Measurements from ENCODE around the gene SCLY.
"Not testable (repeated sequence)": the region's sequence is repeated elsewhere in the genome, so short reads cannot be mapped to it uniquely, and the experiment has no call there.

Gene SCLY

DNA sequence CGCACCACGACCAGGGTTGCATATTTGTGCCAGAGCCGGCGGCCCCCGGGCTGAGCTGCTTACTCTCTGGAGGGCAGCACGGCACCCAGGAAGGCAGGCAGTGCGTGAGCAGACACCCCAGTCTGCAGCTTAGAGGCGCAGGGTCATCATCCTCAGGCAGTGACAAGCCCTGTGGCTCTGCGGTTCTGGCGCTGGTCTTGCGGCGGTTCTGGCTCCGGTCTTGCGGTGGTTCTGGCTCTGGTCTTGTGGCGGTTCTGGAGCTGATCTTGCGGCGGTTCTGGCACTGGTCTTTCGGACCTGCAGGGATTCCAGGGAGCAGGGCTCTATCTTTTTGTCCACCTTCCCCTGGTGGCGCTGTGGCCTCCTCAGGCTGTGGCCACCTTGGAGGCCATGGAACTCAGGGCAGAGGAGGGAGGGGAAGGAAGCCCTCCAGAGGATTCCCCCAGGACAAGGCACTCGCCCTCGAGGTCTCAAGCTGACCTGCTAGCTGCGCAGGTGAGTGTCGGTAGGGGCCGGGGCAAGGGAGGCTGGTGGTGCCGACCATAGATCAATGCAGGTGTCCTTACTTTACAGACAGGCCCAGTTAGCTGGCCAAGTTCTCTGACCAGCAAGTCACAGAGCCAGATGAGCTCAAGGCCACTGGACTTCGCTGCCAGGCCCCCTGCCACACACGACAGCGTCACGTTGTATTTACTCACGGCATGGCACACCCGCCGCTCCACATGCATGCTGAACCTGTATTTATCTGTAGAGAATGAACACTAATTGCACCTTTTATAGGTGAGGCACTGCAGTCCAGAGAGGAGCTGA is 54.3 kb downstream of the SCLY start:
- no peak for DNase-seq

DNA sequence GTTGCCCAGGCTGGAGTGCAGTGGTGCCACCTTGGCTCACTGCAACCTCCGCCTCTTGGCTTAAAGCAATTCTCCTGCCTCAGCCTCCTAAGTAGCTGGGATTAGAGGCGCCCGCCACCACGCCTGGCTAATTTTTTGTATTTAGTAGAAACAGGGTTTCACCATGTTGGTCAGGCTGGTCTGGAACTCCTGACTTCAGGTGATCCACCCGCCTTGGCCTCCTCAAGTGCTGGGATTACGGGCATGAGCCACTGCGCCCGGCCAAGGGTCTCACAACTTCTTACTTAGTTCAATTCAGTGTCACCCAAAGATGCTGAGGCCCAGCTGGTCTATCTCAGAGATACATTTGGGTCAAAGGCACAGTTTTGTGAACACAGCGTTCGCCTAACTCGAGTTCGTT is 54.9 kb downstream of the SCLY start:
- not testable (repeated sequence) for DNase-seq

DNA sequence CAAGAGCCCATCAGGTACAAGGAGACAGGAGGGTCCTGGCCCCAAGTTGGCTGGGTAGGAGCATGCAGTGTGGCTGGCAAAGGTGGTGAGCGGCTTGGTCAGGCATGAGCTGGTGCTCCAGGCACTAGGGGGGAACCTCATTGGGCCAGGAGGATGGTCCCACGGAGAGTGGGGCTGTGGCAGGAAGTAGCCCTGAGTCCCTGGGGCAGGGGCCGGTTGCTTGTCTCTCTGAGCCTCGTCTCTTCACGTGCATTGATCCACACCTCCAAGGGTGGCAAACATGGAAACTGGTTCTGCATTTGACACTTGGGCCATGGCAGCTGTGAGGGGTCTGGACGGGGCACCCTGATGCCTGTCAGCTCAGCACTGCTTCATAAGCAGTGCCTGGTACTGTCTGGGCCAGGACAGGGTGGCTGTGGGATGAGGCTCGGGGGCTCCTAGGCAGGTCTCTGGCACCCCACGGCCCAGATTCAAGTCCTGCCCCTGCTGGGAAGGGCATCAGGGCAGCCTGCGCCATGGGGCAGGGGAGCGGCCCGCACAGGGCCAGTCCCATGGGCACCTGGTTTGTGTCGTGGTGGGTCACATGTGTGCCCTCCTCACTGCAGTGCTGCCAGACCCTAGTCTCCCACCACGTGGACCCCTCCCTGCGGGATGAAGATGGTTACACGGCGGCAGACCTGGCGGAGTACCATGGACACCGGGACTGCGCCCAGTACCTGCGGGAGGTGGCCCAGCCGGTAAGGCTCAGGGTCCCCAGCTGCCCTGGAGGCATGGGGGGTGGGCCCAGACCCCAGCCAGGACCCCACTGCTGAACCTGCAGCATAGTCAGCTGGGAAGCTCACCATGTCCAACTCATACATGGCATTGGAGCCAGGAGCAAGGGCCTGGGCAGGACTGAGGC is 55.7 kb downstream of the SCLY start:
- no peak for DNase-seq

DNA sequence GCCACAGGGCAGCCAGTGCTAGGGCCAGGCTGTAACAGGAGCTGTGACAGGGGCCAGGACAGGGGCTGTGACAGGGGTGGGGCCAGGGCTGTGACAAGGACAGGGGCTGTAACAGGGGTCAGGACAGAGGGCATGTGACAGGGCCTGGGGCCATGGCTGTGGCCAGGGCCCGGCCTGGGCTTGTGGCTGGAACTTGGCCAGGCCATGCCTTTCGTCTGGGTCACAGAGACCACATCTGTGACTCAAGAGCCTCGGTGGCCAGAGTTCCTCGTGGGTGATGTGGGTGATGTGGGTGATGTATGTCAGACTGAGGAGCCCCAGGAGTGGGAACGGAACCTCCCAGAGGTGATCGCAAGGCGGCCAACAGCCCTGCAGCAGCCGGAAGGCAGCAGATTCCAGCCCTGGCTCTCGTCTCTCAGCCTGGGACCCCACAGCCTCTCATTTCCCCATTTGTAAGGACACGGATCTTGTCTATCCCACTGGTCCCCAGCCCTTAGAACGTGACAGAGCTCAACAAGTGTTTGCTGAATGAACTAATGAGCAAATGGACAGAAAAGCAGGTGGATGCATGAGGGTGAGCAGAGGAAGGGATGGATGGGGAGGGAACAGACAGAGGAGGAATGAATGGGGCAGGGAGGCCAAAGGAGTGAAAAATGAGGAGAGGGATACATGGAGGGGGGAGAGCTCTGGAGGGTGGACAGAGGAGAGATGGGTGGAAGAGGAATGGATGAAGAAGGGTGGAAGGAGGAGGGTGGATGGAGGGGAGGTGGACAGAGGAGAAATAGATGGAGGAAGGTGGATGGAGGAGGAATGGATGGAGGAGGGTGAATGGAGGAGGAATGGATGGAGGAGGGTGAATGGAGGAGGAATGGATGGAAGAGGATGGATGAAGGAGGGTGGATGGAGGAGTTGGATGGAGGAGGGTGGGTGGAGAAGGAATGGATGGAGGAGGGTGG is 56.7 kb downstream of the SCLY start:
- no peak for DNase-seq

DNA sequence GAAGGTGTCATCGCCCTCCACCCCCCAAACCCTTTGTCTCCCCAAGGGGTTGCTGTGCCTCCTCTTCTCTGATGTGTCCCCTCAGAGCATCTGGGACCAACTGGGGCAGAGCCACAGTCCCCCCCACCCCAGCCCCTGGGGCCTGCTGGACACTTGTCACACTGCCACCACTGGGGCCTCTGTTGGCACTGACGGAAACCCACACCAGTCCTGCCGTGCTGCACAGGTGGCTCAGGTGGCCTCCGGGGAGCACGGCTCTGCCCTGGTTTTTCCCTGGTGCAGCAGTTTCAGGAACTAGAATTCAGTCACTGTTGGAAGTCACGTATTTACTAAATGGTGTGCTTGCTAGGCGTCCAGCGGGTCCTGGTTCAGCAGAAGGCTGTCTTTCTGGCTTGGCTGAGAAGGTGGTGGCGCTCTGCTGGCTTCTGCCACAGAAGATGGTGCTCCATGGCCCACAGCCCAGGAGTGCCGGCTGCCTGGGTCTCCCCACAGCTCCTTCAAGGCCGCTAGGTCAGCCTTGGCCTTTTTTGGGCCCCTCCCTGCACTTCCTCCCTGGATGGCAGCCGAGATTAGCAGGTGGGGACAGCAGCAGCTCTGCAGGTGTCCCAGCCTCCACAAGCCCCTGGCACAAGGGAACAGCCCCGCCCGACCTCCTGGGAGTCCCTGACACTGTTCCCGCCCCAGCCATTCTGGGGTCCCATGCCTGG is 59.1 kb downstream of the SCLY start:
- no peak for DNase-seq

DNA sequence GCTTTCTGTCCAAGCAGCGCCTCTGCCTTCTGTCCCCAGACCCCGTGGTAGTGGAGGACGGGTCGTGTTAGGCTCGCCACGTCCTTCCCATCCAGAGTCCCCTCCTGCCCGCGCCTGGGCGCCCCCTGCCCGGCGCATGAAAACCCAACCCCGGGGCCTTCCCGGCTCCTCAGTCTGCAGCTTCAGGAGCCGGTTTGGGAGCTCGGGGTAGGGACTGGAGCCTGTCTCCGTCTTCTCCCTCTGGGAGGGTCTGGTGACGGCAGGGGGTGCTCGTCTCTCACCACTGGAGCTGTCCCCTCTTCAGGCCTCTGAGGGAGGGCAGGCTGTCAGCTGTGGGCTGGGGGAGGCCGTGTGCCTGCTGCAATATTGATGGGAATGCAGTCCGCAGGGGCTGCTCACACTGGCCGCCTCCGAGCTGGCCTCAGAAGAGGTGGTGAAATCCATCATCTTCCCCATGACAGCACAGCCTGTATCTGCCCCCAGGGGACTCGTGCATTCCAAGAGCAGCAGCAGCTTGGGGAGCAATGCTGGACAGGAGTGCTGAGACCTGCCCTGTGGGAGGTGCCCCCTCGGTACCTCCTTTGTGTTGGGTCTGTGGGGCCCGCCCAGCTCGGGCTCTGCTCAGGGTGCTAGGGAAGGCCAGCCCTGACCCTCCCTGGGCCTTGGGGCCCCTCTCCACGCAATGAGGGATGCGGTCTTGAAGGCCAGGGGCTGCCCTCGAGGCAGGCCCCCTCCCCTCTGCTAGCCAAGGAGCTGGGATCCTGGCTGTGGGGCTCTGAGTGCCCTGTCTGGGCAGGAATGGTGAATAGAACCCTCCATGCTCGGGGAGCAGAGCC is 59.9 kb downstream of the SCLY start:
- DNase-seq: no peak

DNA sequence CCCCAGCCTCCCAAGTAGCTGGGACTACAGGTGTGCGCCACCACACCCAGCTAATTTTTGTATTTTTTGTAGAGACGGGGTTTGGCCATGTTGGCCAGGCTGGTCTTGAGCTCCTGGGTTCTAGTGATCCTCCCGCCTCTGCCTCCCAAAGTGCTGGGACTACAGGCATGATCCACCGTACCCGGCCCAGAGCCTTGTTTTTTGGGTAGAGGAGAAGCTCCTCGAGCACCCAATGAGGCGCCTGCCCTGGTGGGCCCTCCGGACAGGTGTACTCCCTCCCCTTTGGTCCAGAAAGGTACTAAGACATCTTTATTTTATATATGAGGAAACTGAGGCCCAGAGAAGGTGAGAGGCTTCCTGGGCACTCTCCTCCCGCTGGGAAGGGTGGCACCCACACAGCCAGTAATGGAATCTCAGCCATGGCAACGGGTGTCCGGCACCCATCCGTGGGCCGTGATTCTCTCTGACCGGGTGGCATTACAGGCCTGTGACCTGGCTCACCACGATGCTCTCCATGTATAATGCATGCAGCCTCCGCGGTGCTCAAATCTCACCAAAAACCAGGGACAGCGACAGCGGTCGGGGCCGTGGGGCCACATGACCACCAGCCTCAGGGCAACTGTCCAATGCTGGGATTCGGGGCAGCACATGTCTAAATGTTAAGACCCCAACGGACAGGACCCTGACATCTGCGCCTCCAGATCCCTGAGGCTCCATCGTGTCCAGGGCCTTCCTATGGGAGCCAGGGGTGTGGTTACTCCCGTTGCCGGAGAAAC is 60.9 kb downstream of the SCLY start:
- DNase-seq: no peak

DNA sequence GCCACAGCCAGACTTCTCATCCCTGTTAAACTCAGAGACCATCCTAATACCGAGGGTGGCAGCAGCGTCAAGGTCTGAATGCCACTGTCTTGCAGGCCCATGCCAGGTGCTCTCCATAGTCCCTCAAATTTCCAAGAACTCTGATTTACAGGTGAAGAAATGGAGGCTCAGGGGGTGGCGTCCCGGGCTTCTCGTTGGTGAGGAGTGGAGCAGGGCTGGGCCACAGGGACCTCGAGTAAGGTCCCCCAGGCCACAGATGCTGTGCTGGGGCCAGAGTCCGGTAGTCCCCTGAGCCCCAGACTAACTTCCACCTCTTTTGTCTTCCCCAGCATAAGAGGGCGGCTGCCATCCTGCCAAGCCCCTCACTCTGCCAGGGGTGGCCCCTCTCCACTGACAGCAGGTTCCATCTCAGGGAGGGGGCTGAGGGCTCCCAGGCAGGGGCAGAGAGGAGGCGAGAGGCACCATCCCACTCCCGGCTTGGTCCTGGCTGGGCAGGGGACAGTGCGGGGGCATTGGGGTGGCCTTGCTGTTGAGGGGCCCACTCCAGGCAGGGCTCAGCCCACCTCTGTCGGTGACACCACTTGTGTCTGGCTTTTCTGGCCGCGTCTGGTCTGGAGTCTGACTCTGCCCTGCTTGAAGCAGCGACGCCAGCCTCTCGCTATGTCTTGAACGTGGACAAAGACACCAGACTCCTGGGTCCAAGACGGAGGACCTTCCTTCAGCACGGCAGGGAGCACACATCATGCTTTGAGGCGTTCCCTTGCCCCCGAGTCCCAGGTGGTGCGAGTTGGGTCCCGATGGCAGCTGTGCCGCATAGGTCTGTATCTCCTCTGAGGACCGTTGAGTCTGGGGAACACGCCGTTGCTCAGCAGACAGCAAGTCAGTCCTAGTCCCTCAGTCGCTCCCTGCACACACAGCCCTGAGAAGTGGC is 61.8 kb downstream of the SCLY start:
- no peak for DNase-seq

DNA sequence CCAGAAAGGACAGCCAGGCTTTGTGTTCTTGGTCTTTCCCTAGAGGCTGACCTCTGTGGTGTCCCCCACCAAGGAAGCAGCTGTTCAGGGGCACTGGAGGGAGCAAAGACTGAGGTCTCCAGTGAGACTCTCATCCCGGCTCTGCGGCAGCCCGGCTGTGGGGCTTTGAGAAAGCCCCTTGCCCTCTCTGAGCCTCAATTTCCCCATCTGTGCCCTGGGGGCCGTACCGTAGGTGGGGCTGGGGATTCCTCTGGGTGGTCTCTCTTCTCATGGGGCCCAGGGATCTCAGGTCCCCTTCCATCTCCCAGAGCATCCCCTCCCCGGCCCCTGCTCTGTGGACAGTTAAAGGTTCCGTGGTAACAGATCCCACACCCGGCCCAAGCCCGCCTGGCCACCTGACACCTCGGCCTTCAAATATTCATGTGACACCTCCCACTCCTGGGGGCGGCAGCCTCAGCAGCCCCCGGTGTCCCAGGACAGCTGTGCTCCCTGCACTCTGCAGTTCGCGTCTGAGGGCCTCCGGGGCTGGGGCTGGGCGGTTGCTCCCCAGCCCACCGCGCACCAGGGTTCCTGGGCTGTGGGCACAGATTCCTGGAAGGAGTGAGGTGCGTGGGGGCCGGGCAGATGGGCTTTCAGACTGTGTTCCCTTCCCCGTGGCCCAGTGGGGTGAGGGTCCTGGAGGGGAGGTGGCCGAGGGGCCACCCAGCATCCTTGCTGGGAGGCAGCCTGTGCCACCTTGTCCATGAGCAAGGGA is 62.6 kb downstream of the SCLY start:
- DNase-seq: no peak

DNA sequence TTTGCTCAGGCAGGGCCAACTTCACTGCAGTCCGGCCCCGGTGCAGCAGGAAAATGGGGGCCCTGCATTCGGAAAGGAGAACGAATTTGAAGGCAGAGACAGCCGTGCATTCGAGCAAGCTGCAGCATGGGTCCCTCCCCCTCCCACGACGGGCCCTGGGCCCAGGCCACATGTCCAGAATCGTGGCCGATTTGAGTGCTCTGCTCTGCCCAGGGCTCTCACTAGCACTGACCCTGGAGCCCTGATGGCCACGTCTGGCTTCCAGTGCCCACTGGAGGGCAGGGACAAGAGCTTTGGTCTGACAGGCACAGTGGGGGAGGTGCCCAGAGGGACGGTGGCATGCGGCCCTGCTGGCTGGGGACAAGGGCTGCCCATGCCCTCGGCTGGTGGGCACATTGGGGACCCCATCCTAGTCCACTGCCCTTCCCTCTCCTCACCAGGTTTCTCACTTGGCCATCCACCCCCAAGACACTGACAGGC is 63.2 kb downstream of the SCLY start:
- DNase-seq: no peak

DNA sequence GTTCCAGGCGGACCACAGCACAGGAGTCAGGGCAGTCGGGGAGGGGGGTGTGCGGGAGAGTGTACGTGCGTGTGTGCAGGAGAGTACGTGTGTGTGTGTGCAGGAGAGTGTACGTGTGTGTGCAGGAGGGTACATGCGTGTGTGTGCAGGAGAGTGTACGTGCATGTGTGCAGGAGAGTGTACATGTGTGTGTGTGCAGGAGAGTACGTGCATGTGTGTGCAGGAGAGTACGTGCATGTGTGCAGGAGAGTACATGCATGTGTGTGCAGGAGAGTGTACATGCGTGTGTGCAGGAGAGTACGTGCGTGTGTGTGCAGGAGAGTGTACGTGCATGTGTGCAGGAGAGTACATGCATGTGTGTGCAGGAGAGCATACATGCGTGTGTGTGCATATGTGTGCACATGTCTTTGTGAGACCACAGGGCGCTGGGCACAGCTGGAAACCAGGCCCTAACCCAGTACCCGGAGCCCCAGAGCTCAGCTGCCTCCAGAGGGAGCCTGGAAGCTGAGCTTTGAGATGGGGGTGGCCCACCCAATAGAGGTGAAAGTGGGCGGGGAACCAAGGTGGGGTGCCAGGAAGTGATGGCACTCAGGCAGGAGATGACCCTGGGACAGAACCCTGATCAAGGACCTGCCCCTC is 63.8 kb downstream of the SCLY start:
- no peak for DNase-seq

DNA sequence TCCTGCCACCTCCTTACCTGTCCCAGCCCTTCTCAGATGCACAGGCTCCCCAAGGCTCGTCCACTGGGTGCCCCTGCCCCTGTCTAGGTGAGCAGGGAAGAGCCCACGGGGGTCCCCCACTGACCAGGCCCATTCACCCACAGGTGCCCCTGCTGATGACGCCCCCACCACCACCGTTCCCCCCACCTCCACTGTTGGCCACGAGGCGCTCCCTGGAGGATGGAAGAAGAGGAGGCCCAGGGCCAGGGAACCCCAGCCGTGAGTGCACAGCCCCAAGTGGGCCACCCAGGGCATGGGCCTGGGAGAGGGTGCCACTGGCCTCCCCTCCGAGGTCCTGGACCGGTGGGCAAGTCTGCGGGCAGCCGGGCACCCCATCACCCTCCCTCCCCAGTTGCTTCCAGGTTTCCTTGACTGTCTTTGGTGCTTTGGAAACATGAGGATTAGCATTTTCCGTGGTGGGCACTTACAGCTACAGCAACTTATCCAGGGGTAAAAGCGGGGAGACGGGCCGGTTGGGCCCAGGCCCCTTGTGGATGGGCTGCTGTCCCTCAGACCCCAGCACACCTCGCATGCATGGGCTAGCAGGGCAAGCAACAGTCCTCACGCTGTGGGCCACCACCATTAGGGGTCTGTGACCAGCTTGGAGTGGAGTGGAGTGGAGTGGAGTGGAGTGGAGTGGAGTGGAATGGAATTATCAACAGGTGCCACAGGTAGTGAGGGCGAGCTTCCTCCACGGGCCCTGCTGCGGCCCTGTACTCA is 64.5 kb downstream of the SCLY start:
- no peak for DNase-seq

DNA sequence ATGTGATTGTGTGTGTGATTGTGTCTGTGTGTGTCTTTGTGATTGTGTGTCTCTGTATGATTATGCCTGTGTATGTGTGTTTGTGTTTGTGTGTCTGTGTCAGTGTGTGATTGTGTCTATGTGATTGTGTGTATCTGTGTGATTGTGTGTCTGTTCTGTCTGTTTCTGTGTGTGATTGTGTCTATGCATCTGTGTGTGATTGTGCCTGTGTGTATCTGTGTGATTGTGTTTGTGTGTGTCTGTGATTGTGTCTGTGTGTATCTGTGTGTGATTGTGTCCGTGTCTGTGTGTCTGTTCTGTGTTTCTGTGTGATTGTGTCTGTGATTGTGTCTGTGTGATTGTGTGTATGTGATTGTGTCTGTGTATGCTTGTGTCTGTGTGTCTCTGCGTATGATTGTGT is 65.5 kb downstream of the SCLY start:
- no peak for DNase-seq

DNA sequence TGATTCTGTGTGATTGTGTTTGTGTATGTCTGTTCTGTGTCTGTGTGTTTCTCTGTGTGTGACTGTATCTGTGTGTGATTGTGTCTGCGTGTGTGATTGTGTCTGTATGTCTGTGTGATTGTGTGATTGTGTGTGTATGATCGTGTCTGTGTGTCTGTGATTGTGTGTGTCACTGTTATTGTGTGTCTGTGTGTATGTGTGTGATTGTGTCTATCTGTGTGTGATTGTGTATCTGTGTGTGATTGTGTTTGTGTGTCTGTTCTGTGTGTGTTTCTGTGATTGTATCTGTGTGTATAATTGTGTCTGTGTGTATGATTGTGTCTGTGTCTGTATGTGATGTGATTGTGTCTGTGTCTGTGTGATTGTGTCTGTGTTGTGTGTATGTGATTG is 66.0 kb downstream of the SCLY start:
- no peak for DNase-seq

DNA sequence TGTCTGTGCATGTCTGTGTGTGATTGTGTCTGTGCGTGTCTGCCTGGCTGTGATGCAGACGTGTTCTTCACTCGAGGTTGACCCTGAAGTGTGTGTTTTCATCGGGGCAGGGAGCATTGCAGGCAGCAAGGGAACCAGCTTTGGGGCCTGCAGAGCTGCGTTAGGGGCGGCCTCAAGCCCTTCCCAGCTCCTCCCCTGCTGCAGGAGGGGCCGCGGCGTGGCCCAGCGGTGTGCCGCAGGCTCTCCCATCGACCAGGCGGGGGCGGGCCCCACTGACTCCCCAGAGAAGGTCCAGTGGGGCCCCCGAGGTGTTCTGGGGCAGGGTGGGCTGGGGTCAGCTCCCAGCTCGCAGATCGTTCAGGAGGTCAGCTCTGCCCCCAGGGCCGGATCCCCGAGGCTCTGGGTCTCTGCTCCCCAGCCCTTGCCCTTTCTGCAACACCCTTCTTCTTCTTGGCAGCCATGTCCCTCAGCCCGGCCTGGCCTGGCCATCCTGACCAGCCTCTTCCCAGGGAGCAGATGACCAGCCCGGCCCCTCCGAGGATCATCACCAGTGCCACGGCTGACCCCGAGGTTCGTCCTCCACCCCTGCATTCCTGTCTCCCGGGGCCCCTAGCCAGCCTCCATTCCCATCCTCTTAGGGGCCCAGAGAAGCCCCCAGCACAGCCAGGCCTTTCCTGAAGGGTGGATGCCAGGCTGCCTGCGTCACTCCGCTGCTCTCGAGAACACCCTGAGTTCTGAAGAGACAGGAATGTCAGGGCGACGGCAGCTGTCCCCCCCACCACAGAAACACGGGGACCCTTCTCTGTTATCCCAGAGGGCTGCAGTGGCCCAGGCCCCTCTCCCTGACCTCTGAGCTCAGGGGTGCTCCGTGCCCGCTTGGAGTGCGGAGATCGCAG is 66.6 kb downstream of the SCLY start:
- no peak for DNase-seq

DNA sequence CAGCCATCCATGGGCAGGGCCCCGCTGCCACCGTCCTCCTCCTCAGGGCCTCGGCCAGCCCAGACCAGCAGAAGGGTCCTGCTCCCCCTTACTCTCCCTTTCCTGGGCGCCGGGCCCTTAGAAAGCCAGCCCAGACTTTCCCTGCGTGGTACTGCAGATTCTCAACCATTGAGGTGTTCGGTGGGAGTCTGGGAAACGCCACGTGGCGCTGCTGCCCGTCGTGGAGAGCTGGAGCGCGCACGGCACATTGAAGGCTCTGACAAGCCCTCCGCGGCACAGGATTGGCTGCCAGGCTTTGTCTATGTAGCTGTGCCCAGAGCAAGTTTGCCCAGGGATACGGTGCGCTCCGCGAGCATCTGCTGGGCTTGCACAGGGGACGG is 67.2 kb downstream of the SCLY start:
- DNase-seq: no peak

Measured in CD4-positive, alpha-beta T cell treated with Interferon alpha-2 for 1 hour (primary cell).